Kidney (tissue), 14 donors: ENCODE measurements around the gene METTL13. TPM values are rescaled to one million over a fixed set of nuclear protein-coding genes. Genes with fewer than 3 reads are reported as not detected.

Experiments used
- DNase-seq, 5 donors: peaks; one replicate each; pipeline ENCODE4 v3.0.0-alpha.2; 2013 to 2020
- FAIRE-seq: peaks from 2 replicates; lab custom pipeline; 2012; peaks lifted over from hg19 to GRCh38; lab: Jason Lieb, UNC
- H3K27ac ChIP-seq, 2 donors: one replicate each; pipeline ENCODE4 v1.7.0; 2013; ENCODE audit warnings: low read depth in 2 of 2, low read length in 2 of 2, inconsistent platforms in 1 of 2
- H3K27me3 ChIP-seq: one replicate; pipeline ENCODE4 v1.7.1; 2013; ENCODE audit warnings: low read length, inconsistent platforms; ENCODE audit not compliant: control insufficient read depth, insufficient read depth
- H3K36me3 ChIP-seq, 3 donors: one replicate each; pipeline versions ENCODE4 v1.7.0 to v1.7.1; 2013; ENCODE audit warnings: low read length in 3 of 3, control low read depth in 1 of 3, inconsistent platforms in 1 of 3; ENCODE audit not compliant: insufficient read depth in 3 of 3, control insufficient read depth in 2 of 3
- H3K4me1 ChIP-seq, 3 donors: one replicate each; pipeline versions ENCODE4 v1.7.0 to v1.7.1; 2013; ENCODE audit warnings: low read length in 3 of 3, inconsistent platforms in 1 of 3, low read depth in 1 of 3; ENCODE audit not compliant: control insufficient read depth in 2 of 3, insufficient read depth in 2 of 3
- H3K4me3 ChIP-seq, 3 donors: one replicate each; pipeline versions ENCODE4 v1.7.0 to v1.8.1; 2013; ENCODE audit warnings: low read length in 3 of 3, control low read depth in 1 of 3, inconsistent platforms in 1 of 3
- H3K9ac ChIP-seq, 3 donors: one replicate each; pipeline versions ENCODE4 v1.7.0 to v1.7.1; 2013; ENCODE audit warnings: low read length in 3 of 3, control low read depth in 1 of 3, inconsistent platforms in 1 of 3
- H3K9me3 ChIP-seq, 3 donors: one replicate each; pipeline versions ENCODE4 v1.7.0 to v1.7.1; 2013; ENCODE audit warnings: low read length in 3 of 3, control low read depth in 1 of 3, inconsistent platforms in 1 of 3; ENCODE audit not compliant: control insufficient read depth in 2 of 3, insufficient read depth in 1 of 3
- intact Hi-C: fragments of 100-400 bp; cut with DNase I; formaldehyde crosslinking; loops from one replicate; pipeline ENCODE4 v1.11.1; 2022
- polyA plus RNA-seq: library from polyadenylated mRNA; stranded (reverse); fragments of 350-450 nt; fragmentation: Illumina TruSeq; extraction: RNeasy Lipid Tissue Mini Kit (QIAGEN cat#74804); gene quantifications from one replicate; pipeline ENCODE4 v1.2.3, GENCODE V29; 2014; ENCODE audit warnings: low read depth, low replicate concordance; ENCODE audit not compliant: insufficient read depth
- total RNA-seq: library from RNA; stranded (reverse); fragmentation: NEBNext Ultra II Directional; extraction: Animal tissue kit (Norgen Biotek cat#: 25700); gene quantifications from one replicate; pipeline ENCODE4 v1.2.1, GENCODE V29; 2021
- TF ChIP-seq, protein P1 (sequence below): IDR thresholded peaks from 3 replicates; pipeline ENCODE4 v1.5.1; 2012; ENCODE audit warnings: mild to moderate bottlenecking, moderate library complexity, borderline replicate concordance; ENCODE audit not compliant: insufficient read depth; ENCODE audit errors: extremely low read depth
- donor health status: control.
- donor health status: control.
- donor health status: control.
- donor health status: control.
- donor health status: control.
- donor health status: DM: yes; HTN: yes; CAD: no.
- donor health status: Normal renal cell carcinoma (clear cell type).

METTL13 gene
- total and polyA plus RNA-seq, 2 donors from 2014 or later = 24.5 to 29.0 TPM

DNA sequence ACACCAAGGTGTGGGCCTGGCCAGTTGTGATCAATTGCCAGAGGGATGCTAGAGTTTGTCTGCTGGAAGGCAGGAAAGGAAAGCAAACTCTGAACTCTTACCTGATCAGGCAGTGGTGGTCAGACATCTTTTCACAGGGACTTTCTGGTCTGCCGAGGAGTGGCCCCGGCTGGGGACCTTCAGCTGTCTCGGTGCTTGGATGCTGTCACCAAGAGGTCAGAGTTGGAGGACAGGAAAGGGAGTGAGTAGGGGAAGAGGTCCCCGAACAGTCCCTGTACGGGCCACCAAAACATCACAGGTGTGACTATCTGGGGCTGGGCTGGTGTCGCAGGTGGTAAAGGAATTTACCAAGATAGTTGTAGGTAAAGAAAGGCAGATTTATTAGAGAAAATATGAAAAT lies 17.7 kb upstream of the METTL13 start:
- H3K4me1 ChIP-seq = no peaks in the 10 kb centered on the region
- TF ChIP-seq, protein P1, sequence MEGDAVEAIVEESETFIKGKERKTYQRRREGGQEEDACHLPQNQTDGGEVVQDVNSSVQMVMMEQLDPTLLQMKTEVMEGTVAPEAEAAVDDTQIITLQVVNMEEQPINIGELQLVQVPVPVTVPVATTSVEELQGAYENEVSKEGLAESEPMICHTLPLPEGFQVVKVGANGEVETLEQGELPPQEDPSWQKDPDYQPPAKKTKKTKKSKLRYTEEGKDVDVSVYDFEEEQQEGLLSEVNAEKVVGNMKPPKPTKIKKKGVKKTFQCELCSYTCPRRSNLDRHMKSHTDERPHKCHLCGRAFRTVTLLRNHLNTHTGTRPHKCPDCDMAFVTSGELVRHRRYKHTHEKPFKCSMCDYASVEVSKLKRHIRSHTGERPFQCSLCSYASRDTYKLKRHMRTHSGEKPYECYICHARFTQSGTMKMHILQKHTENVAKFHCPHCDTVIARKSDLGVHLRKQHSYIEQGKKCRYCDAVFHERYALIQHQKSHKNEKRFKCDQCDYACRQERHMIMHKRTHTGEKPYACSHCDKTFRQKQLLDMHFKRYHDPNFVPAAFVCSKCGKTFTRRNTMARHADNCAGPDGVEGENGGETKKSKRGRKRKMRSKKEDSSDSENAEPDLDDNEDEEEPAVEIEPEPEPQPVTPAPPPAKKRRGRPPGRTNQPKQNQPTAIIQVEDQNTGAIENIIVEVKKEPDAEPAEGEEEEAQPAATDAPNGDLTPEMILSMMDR = no peak
- DNase-seq (no peak), FAIRE-seq (no peak)
- no peak overlapping the region for H3K27ac ChIP-seq
- no peak overlapping the region for H3K9ac ChIP-seq
- H3K27me3 ChIP-seq = no peaks in the 10 kb centered on the region
- H3K9me3 ChIP-seq = no peaks in the 10 kb centered on the region
- no peak overlapping the region for H3K4me3 ChIP-seq
- H3K36me3 ChIP-seq = no peaks in the 10 kb centered on the region
- intact Hi-C loops = no loop called here

DNA sequence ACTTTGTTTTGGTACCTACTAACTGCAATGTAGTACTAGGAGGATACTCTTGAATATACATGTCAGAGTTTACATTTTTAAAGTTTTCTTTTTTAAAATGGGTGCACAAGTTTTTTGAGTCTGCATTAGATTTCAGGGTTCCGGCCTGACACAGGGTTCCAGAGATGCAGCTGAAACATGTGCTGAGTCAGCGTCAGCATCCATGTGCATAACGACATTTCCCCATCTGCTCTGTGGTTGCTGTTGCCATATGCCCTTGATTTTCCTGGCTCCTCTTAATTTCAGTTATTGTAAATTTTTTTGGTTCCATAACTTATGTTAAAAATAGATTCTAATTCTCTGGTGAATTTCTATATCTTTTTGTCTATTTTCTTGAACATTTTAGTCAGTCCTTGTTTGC lies 12.3 kb upstream of the METTL13 start:
- FAIRE-seq (no peak), DNase-seq (no peak)
- intact Hi-C loops = no loop called here
- Histone ChIP-seq H3K4me1 (no peaks in the 10 kb centered on the region), H3K9me3 (no peaks in the 10 kb centered on the region), H3K27ac (no peak overlapping the region), H3K4me3 (no peak overlapping the region), H3K9ac (no peak overlapping the region), H3K36me3 (no peaks in the 10 kb centered on the region), H3K27me3 (no peaks in the 10 kb centered on the region)
- TF ChIP-seq, protein P1 = no peak

DNA sequence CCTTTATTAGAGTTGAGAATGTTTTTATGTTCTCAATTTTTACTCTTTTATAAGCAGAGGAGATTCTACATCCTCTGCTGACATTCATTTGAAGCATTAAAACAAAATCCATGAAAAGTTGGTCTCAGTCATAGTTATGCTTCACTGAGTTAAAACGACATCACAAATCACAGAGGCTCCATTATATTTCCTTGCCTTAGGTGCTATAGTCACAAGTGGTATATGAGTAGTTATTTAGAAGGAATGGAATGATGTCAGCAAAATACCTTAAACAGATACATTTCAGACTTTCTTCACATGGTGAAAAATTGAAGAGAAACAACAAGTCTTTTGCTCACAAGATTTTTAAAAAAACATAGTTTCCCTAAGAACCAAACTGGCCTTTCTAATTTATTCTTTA lies 11.7 kb upstream of the METTL13 start:
- no peaks in the 10 kb centered on the region for H3K4me1 ChIP-seq
- FAIRE-seq (no peak), DNase-seq (peak in 1 of 5 donors; percentile 28)
- no peaks in the 10 kb centered on the region for H3K27me3 ChIP-seq
- TF ChIP-seq, protein P1 = no peak
- intact Hi-C loops = no loop called here
- H3K9ac ChIP-seq = no peak overlapping the region
- no peak overlapping the region for H3K4me3 ChIP-seq
- H3K27ac ChIP-seq = no peak overlapping the region
- no peaks in the 10 kb centered on the region for H3K36me3 ChIP-seq
- H3K9me3 ChIP-seq = no peaks in the 10 kb centered on the region

DNA sequence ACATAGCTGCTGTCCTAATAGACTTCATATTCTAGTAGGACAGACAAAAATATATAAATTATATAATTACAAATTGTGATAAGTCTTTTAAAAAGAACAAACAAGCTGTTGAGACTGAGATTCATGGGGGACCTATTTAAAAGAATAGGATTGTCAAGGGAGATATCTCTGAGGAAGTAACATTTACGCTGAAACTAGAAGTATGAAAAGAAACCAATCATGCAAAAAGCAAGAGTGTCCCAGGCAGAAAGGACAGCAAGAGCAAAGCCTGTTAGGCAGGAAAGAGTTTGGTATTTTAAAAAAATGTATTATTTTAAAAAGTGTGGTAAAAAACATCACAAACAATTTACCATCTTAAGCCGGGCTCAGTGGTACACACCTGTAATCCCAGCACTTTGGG lies 9.1 kb upstream of the METTL13 start:
- Histone ChIP-seq H3K4me3 (no peak overlapping the region), H3K27me3 (no peaks in the 10 kb centered on the region), H3K4me1 (no peaks in the 10 kb centered on the region), H3K9ac (no peak overlapping the region), H3K36me3 (no peaks in the 10 kb centered on the region), H3K27ac (no peak overlapping the region), H3K9me3 (no peaks in the 10 kb centered on the region)
- no peak for FAIRE-seq
- no peak for DNase-seq
- TF ChIP-seq, protein P1 = no peak
- intact Hi-C loops = no loop called here
